Measurements from ENCODE around the gene TENM4.

Gene TENM4

GRCh38 chr11:79312617-79313529, 128.0 kb downstream of the TENM4 start:
- DNase-seq (ENCODE audit: low read depth in 1 of 2, low spot score in 1 of 2), result no peak
- no peak for TF ChIP-seq JUND (IDR thresholded peaks at IDR 0.05; ENCODE audit: low read depth)
- in situ Hi-C loops (cut with HindIII; ENCODE audit: low pct_unique_long_range_greater_than_20kb, low sequenced_read_pairs), result no loop called here

- no peak for TF ChIP-seq JUND (IDR thresholded peaks at IDR 0.05; ENCODE audit: low read depth)
- no peak for DNase-seq (ENCODE audit: low read depth in 1 of 2, low spot score in 1 of 2)
- in situ Hi-C loops (cut with HindIII; ENCODE audit: low pct_unique_long_range_greater_than_20kb, low sequenced_read_pairs), result no loop called here
These were observed 129.4 kb downstream of the TENM4 start for GRCh38 chr11:79311461-79311860.

GRCh38 chr11:79309407-79309806, 131.4 kb downstream of the TENM4 start:
- DNase-seq (ENCODE audit: low read depth in 1 of 2, low spot score in 1 of 2), result no peak
- in situ Hi-C loops (cut with HindIII; ENCODE audit: low pct_unique_long_range_greater_than_20kb, low sequenced_read_pairs), result no loop called here
- TF ChIP-seq JUND (IDR thresholded peaks at IDR 0.05; ENCODE audit: low read depth), result no peak

GRCh38 chr11:79308429-79308828, 132.4 kb downstream of the TENM4 start:
- DNase-seq (ENCODE audit: low read depth in 1 of 2, low spot score in 1 of 2), result no peak
- TF ChIP-seq JUND (IDR thresholded peaks at IDR 0.05; ENCODE audit: low read depth), result no peak
- in situ Hi-C loops (cut with HindIII; ENCODE audit: low pct_unique_long_range_greater_than_20kb, low sequenced_read_pairs), result no loop called here

- no peak for DNase-seq (ENCODE audit: low read depth in 1 of 2, low spot score in 1 of 2)
- no peak for TF ChIP-seq JUND (IDR thresholded peaks at IDR 0.05; ENCODE audit: low read depth)
These were observed 136.1 kb downstream of the TENM4 start for GRCh38 chr11:79304599-79305212.

GRCh38 chr11:79296141-79296540, 144.7 kb downstream of the TENM4 start:
- in situ Hi-C loops (cut with HindIII; ENCODE audit: low pct_unique_long_range_greater_than_20kb, low sequenced_read_pairs), result no loop called here
- DNase-seq (ENCODE audit: low read depth in 1 of 2, low spot score in 1 of 2), result no peak
- no peak for TF ChIP-seq JUND (IDR thresholded peaks at IDR 0.05; ENCODE audit: low read depth)

More at GRCh38 chr11:79304599-79305212, 136.1 kb downstream of the TENM4 start:
- in situ Hi-C loops (cut with HindIII; ENCODE audit: low pct_unique_long_range_greater_than_20kb, low sequenced_read_pairs), result no loop called here

- no peak for TF ChIP-seq JUND (IDR thresholded peaks at IDR 0.05; ENCODE audit: low read depth)
- DNase-seq (ENCODE audit: low read depth in 1 of 2, low spot score in 1 of 2), result no peak
- in situ Hi-C loops (cut with HindIII; ENCODE audit: low pct_unique_long_range_greater_than_20kb, low sequenced_read_pairs), result no loop called here
These were observed 145.7 kb downstream of the TENM4 start for GRCh38 chr11:79294845-79295731.

GRCh38 chr11:79291948-79292347, 148.9 kb downstream of the TENM4 start:
- DNase-seq (ENCODE audit: low read depth in 1 of 2, low spot score in 1 of 2), result no peak
- in situ Hi-C loops (cut with HindIII; ENCODE audit: low pct_unique_long_range_greater_than_20kb, low sequenced_read_pairs), result no loop called here
- no peak for TF ChIP-seq JUND (IDR thresholded peaks at IDR 0.05; ENCODE audit: low read depth)

- in situ Hi-C loops (cut with HindIII; ENCODE audit: low pct_unique_long_range_greater_than_20kb, low sequenced_read_pairs), result no loop called here
- DNase-seq (ENCODE audit: low read depth in 1 of 2, low spot score in 1 of 2), result no peak
- no peak for TF ChIP-seq JUND (IDR thresholded peaks at IDR 0.05; ENCODE audit: low read depth)
These were observed 150.1 kb downstream of the TENM4 start for GRCh38 chr11:79290761-79291160.

- in situ Hi-C loops (cut with HindIII; ENCODE audit: low pct_unique_long_range_greater_than_20kb, low sequenced_read_pairs), result no loop called here
- TF ChIP-seq JUND (IDR thresholded peaks at IDR 0.05; ENCODE audit: low read depth), result no peak
- no peak for DNase-seq (ENCODE audit: low read depth in 1 of 2, low spot score in 1 of 2)
These were observed 152.9 kb downstream of the TENM4 start for GRCh38 chr11:79287952-79288351.

- TF ChIP-seq JUND (IDR thresholded peaks at IDR 0.05; ENCODE audit: low read depth), result no peak
- in situ Hi-C loops (cut with HindIII; ENCODE audit: low pct_unique_long_range_greater_than_20kb, low sequenced_read_pairs), result no loop called here
- DNase-seq (ENCODE audit: low read depth in 1 of 2, low spot score in 1 of 2), result no peak
These were observed 155.1 kb downstream of the TENM4 start for GRCh38 chr11:79285756-79286155.

GRCh38 chr11:79276736-79277325, 164.0 kb downstream of the TENM4 start:
- in situ Hi-C loops (cut with HindIII; ENCODE audit: low pct_unique_long_range_greater_than_20kb, low sequenced_read_pairs), result no loop called here
- DNase-seq (ENCODE audit: low read depth in 1 of 2, low spot score in 1 of 2), result no peak

More at GRCh38 chr11:79276736-79277325, 164.0 kb downstream of the TENM4 start:
- no peak for TF ChIP-seq JUND (IDR thresholded peaks at IDR 0.05; ENCODE audit: low read depth)

All from T47D (cell line).